ENCODE data around the gene EXD2.
"Not testable (repeated sequence)": the region's sequence is repeated elsewhere in the genome, so short reads cannot be mapped to it uniquely, and the experiment has no call there.

Gene EXD2

GRCh38 chr14:69284170-69284569, 92.9 kb downstream of the EXD2 start:
- DNase-seq: no peak

- no peak for DNase-seq
These were observed 94.5 kb downstream of the EXD2 start for GRCh38 chr14:69285661-69286255.

GRCh38 chr14:69287098-69288010, 96.1 kb downstream of the EXD2 start:
- DNase-seq: no peak

GRCh38 chr14:69288011-69288771, 96.9 kb downstream of the EXD2 start:
- no peak for DNase-seq

- no peak for DNase-seq
These were observed 97.8 kb downstream of the EXD2 start for GRCh38 chr14:69288956-69289705.

GRCh38 chr14:69289811-69290520, 98.7 kb downstream of the EXD2 start:
- no peak for DNase-seq

- DNase-seq: not testable (repeated sequence)
These were observed 99.6 kb downstream of the EXD2 start for GRCh38 chr14:69290881-69291280.

- DNase-seq: no peak
These were observed 100.1 kb downstream of the EXD2 start for GRCh38 chr14:69291396-69291795.

GRCh38 chr14:69291891-69292561, 100.7 kb downstream of the EXD2 start:
- DNase-seq: no peak
